PC-3 (cell line): ENCODE results near the gene ABAT. TPM values are rescaled to one million over a fixed set of nuclear protein-coding genes. Genes with fewer than 3 reads are reported as not detected.
A peak's percentile ranks its signal among the peaks of the same experiment; 100 is the strongest.

Experiments
- ATAC-seq: fragments of 200-7000 bp; cut with Tn5 transposase; 2 replicates; pipeline ENCODE4 v1.9.1; 2020; ENCODE audit warnings: mild to moderate bottlenecking, moderate library complexity
- BruUV-seq: library from RNA; stranded (reverse); fragments of 400-500 nt; replicated peaks from 2 replicates; lab custom pipeline; 2021; lab: Mats Ljungman, UMichigan
- CTCF ChIA-PET: fragments of 300-600 bp; sonication (Branson Sonifier 250); formaldehyde crosslinking; loops from one replicate; lab custom pipeline; 2022; ENCODE audit warnings: antibody characterized with exemption; lab: Charles Lee
- POLR2A ChIA-PET: fragments of 300-600 bp; sonication (Branson Sonifier 250); formaldehyde crosslinking; loops from one replicate; lab custom pipeline; 2022; ENCODE audit warnings: antibody characterized with exemption; ENCODE audit not compliant: unreplicated experiment; lab: Charles Lee
- DNase-seq: peaks from one replicate; pipeline ENCODE4 v3.0.0-alpha.2; 2015
- H2AFZ ChIP-seq: fragments of 300-600 bp; sonication (generic); 2 replicates; pipeline ENCODE4 v1.6.0; 2016; ENCODE audit warnings: antibody characterized with exemption, low read length
- H3F3A ChIP-seq: fragments of 300-600 bp; sonication (generic); one replicate; pipeline ENCODE4 v1.6.0; 2017; ENCODE audit warnings: antibody characterized with exemption, low read length, control low read depth, mild to moderate bottlenecking; ENCODE audit not compliant: unreplicated experiment
- H3K27ac ChIP-seq: fragments of 300-600 bp; sonication (generic); 2 replicates; pipeline ENCODE4 v1.5.1; 2016; ENCODE audit warnings: mild to moderate bottlenecking, low read length
- H3K27me3 ChIP-seq: fragments of 300-600 bp; sonication (generic); 2 replicates; pipeline ENCODE4 v1.6.1; 2016; ENCODE audit warnings: low read length, mixed read lengths
- H3K36me3 ChIP-seq: fragments of 300-600 bp; sonication (generic); 2 replicates; pipeline ENCODE4 v1.6.1; 2016; ENCODE audit warnings: low read depth, mixed run types, low read length, mixed read lengths
- H3K4me1 ChIP-seq: fragments of 300-600 bp; sonication (generic); 2 replicates; pipeline ENCODE4 v1.5.1; 2016; ENCODE audit warnings: low read length; ENCODE audit not compliant: insufficient read depth
- H3K4me2 ChIP-seq: fragments of 300-600 bp; sonication (generic); 2 replicates; pipeline ENCODE4 v1.6.0; 2016; ENCODE audit warnings: low read length
- H3K4me3 ChIP-seq: fragments of 300-600 bp; sonication (generic); 2 replicates; pipeline ENCODE4 v1.5.1; 2016; ENCODE audit warnings: mild to moderate bottlenecking, low read length, mixed read lengths
- H3K79me2 ChIP-seq: fragments of 300-600 bp; sonication (generic); 2 replicates; pipeline ENCODE4 v1.6.1; 2017; ENCODE audit warnings: low read length, mixed read lengths
- H3K9ac ChIP-seq: fragments of 300-600 bp; sonication (generic); 2 replicates; pipeline ENCODE4 v1.6.0; 2016; ENCODE audit warnings: mild to moderate bottlenecking, low read length
- H3K9me2 ChIP-seq: fragments of 300-600 bp; sonication (generic); replicated peaks from 2 replicates; pipeline ENCODE4 v1.6.1; 2016; ENCODE audit warnings: mixed run types, low read length, mixed read lengths
- H3K9me3 ChIP-seq: fragments of 300-600 bp; sonication (generic); 2 replicates; pipeline ENCODE4 v1.6.1; 2016; ENCODE audit warnings: low read length, mixed read lengths
- H4K20me1 ChIP-seq: fragments of 300-600 bp; sonication (generic); 2 replicates; pipeline ENCODE4 v1.6.1; 2016; ENCODE audit warnings: low read length, mixed read lengths
- CTCF ChIP-seq: fragments of 300-600 bp; sonication (generic); conservative IDR thresholded peaks from 2 replicates; pipeline ENCODE4 v1.5.1; 2017; ENCODE audit warnings: antibody characterized with exemption, low read depth, mild to moderate bottlenecking, low read length
- EZH2 ChIP-seq: fragments of 300-600 bp; sonication (generic); IDR thresholded peaks from one replicate; pipeline ENCODE4 v1.6.1; 2017; ENCODE audit warnings: antibody characterized with exemption, mild to moderate bottlenecking, low read length; ENCODE audit not compliant: unreplicated experiment
- EZH2phosphoT487 ChIP-seq: fragments of 300-600 bp; sonication (generic); IDR thresholded peaks from 2 replicates; pipeline ENCODE4 v1.6.1; 2018; ENCODE audit warnings: mild to moderate bottlenecking, antibody characterized with exemption, low read length, borderline replicate concordance
- intact Hi-C: fragments of 100-400 bp; cut with micrococcal nuclease; formaldehyde crosslinking; loops from 2 replicates; pipeline ENCODE4 v1.9.0; 2023
- total RNA-seq: library from RNA; depleted of rRNA; stranded (reverse); fragments of >200 nt; gene quantifications from 2 replicates; pipeline ENCODE4 v1.2.3, GENCODE V29; 2014

The ABAT gene
- total RNA-seq, 1 experiment from 2014 or later: 0.95 TPM

GRCh38 chr16:8677481-8677880, 3.1 kb downstream of the ABAT start:
- peak overlapping the region; percentile 71; the same call in 1 of the 2 replicates for H3K27ac ChIP-seq
- no peaks in the 10 kb centered on the region for H3K9me2 ChIP-seq
- intact Hi-C loops: no loop called here
- no peaks in the 10 kb centered on the region for H3K9me3 ChIP-seq
- no peak for TF ChIP-seq EZH2
- no peak for TF ChIP-seq EZH2phosphoT487
- TF ChIP-seq CTCF: no peak
- no peaks in the 10 kb centered on the region for H3K36me3 ChIP-seq
- BruUV-seq: no TSS peak
- ChIA-PET CTCF (no interaction called here), POLR2A (no interaction called here)
- peaks cover 4% of the 10 kb centered on the region for H3F3A ChIP-seq
- peak; percentile 49 for ATAC-seq
- no peaks in the 10 kb centered on the region for H3K27me3 ChIP-seq
- no peak overlapping the region for H3K9ac ChIP-seq
- H3K4me3 ChIP-seq: no peak overlapping the region
- H2AFZ ChIP-seq: no peak overlapping the region
- peaks cover 30% of the 10 kb centered on the region for H3K4me1 ChIP-seq
- peak overlapping the region; percentile 66 for H3K4me2 ChIP-seq
- peak; percentile 70 for DNase-seq
- no peaks in the 10 kb centered on the region for H4K20me1 ChIP-seq
- H3K79me2 ChIP-seq: no peaks in the 10 kb centered on the region

- CTCF ChIA-PET: no interaction called here
These were observed 3.9 kb downstream of the ABAT start for GRCh38 chr16:8678068-8678927.

More at GRCh38 chr16:8678068-8678927, 3.9 kb downstream of the ABAT start:
- peaks cover 30% of the 10 kb centered on the region for H3K4me1 ChIP-seq
- H3K79me2 ChIP-seq: no peaks in the 10 kb centered on the region
- H3K9me2 ChIP-seq: no peaks in the 10 kb centered on the region
- no peak for TF ChIP-seq EZH2phosphoT487
- no peak for TF ChIP-seq EZH2
- no peak for TF ChIP-seq CTCF
- H4K20me1 ChIP-seq: no peaks in the 10 kb centered on the region
- peak; percentile 85 for DNase-seq
- H3K4me2 ChIP-seq: peak overlapping the region; percentile 66
- no peaks in the 10 kb centered on the region for H3K36me3 ChIP-seq
- H2AFZ ChIP-seq: no peak overlapping the region
- ATAC-seq: peak; percentile 57
- POLR2A ChIA-PET: no interaction called here
- intact Hi-C loops: no loop called here
- H3K9me3 ChIP-seq: no peaks in the 10 kb centered on the region
- no peak overlapping the region; the same call in 1 of the 2 replicates for H3K4me3 ChIP-seq
- H3K27ac ChIP-seq: peak overlapping the region; percentile 71
- no TSS peak for BruUV-seq
- H3F3A ChIP-seq: peaks cover 4% of the 10 kb centered on the region
- H3K27me3 ChIP-seq: no peaks in the 10 kb centered on the region
- no peak overlapping the region for H3K9ac ChIP-seq
